SK-N-SH treated with all-trans-retinoic acid at 6 μM for 48 hours (cell line): ENCODE data around the gene LRCOL1.

Experiments
- CSDC2 ChIP-seq: fragments of 250-450 bp; sonication (Bioruptor Pico); IDR thresholded peaks from 2 replicates; pipeline ENCODE4 v1.5.0; 2020; ENCODE audit warnings: mild to moderate bottlenecking, moderate library complexity
- ESRRG ChIP-seq: fragments of 250-450 bp; sonication (Bioruptor Pico); IDR thresholded peaks from 2 replicates; pipeline ENCODE4 v1.6.1; 2021; ENCODE audit warnings: mild to moderate bottlenecking
- PATZ1 ChIP-seq: fragments of 250-450 bp; sonication (Bioruptor Pico); IDR thresholded peaks from 2 replicates; pipeline ENCODE4 v1.8.0; 2020; ENCODE audit warnings: mild to moderate bottlenecking, moderate library complexity, borderline replicate concordance
- PPARA ChIP-seq: fragments of 250-450 bp; sonication (Bioruptor Pico); IDR thresholded peaks from 2 replicates; pipeline ENCODE4 v1.5.0; 2020; ENCODE audit warnings: mild to moderate bottlenecking, borderline replicate concordance
- SNAI2 ChIP-seq: fragments of 250-450 bp; sonication (Bioruptor Pico); IDR thresholded peaks from 2 replicates; pipeline ENCODE4 v1.5.0; 2020; ENCODE audit warnings: mild to moderate bottlenecking, moderate library complexity

DNA sequence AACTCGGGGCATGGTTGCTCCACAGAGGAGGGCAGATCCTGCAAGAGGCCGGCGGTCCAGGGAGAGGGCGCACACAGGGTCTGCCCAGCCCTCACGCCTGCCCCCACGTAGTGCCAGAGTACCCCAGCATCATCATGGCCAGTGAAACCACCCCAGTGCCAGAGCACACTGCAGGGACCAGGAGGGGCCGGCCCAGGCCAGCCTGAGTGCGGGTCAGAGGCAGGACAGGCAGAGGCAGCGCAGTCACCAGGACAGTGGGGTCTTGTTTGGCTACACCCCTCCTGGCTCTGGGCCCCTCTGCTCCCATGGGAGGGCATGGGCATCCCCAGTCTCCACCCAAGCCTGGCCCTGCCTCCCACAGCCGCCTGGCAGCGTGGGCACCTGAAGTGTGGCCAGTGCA lies 34.7 kb downstream of the LRCOL1 start:
- TF ChIP-seq CSDC2 (CRISPR knock-in tag), result no peak
- TF ChIP-seq PPARA, result no peak
- no peak for TF ChIP-seq ESRRG (CRISPR knock-in tag)
- TF ChIP-seq PATZ1 (CRISPR knock-in tag), result no peak
- TF ChIP-seq SNAI2, result no peak
